K562 treated with DMSO at 1 percent for 48 hours (cell line): ENCODE measurements around the gene APOBEC2. TPM values are rescaled to one million over a fixed set of nuclear protein-coding genes. Genes with fewer than 3 reads are reported as not detected.

Source experiments
- total RNA-seq: library from RNA; unstranded; fragments of 300-600 nt; gene quantifications from 2 replicates; pipeline ENCODE4 v1.2.3, GENCODE V29; 2022; ENCODE audit warnings: low replicate concordance; ENCODE audit errors: extremely low read depth

Gene APOBEC2
- total RNA-seq: not detected in 2 replicates

DNA sequence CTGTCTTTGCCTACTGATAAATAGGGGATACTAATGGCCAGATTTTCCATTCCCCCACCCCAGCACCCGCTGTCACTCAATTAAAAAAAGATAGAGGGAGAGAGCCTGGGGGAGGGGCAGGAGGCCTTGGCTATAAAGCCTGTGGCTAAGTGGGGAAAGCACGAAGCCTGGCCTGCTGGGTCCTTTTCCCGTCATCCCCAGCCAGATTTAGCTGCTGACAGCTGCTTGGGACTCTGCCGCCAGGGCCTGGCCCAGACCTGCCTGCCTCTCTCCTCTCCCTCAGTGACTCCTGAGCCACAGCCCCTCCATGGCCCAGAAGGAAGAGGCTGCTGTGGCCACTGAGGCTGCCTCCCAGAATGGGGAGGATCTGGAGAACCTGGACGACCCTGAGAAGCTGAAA lies at the start of gene APOBEC2:
Gene APOBEC2 (plus strand): TSS at position 162 of the 400 bp plus-strand sequence. CDS start 146 bp downstream, at position 308.

DNA sequence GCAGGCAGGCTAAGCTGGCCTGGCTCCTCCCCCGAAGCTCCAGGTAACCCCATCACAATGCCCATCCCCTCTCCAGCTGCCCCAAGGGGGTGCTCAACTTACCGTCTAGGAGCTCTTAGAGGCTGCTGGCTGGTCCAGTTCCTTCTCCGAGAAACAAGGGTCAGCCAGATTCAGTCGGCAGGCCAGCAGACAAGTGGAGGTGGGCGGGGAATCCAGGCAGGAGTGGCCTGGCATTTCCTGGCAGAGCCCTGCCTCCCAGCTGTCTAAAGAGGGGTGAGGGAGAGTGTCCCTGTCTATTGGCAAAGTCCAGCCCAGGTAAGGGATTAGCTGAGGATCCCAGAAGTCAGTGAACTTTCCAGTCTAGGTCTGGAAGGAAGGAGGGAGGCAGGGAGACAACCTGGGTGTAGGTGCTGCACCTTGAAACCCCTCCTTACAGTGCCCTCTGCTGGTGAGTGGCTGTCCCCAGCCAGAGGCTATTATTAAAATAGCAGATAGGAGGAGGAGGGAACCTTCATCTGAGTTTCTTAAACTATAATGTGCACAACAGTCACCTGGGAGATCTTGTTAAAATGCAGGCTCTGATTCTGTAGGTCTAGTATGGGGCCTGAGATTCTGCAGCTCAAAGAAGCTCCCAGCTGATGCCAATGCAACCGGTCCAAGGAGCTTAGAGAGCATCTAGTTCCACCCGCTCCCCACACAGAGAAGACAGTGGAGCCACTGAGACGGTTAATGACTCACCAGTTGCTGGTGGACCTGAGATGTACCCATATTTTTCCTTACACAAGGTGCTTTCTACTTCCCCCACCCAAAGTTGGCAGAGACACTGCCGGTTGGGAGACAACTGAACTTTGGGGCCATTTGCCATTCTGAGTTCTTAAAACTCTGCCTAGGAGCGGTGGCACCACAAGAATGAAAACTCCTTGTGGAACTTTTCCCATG lies 13.7 kb upstream of the APOBEC2 start, which contains the start of gene UNC5CL:
Gene UNC5CL (minus strand): TSS at position 162 of the 939 bp plus-strand sequence. CDS start 4,147 bp downstream, outside the sequence.

GRCh38 chr6:41042226-41043055 lies 10.6 kb upstream of the APOBEC2 start, which contains the start of gene TSPO2:
TSS of gene TSPO2 (plus strand) at chr6:41042467. CDS start at chr6:41042986, 519 bp downstream.

DNA sequence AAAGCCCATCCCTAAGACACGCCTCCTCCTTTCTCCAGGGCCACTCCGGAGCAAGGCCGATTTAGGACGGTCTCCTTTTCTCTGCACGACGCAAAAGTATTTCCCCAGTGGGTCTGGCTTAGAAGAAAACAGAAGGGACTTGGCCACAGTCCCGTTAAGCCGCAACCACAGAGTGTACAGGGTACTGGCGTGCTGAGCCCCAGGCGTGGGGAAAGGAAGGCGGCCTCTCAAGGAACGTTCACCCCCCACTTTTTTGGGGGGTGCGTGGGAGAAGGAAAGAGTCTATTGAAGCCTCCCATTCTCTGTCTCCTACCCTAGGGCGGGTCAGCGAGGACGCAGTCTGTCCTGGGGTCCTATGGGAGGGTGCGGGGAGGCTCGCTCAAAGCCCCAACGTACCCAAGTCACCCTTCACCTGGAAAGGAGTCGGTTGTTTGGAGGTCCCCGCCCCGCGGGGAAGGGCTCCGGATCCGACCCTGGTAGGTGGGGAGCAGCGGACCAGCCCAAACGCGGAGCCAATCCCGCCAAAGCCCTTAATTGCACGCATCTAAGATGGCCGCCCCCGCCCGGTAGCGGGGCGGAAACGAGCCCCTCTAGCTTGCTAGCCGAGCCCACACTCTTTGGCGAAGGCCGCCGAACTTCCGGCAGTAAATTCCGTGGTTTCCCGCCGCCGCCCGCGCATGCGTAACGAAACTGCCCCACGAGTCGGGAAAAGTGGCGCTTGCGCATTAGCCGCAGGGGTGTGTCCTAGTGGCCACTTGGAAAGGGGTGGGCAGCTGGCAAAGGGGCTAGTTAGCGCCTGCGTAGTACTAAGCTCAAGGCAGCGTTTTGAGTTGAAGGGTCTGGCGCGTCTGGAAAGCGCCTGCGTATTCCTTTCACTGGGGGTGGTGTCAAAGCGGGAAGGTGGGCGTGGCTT lies 19.2 kb downstream of the APOBEC2 start, which contains the start of gene OARD1:
Gene OARD1 (minus strand): TSS at position 434 of the 913 bp plus-strand sequence. CDS start 722 bp downstream, outside the sequence.

GRCh38 chr6:41072836-41073202 lies 19.8 kb downstream of the APOBEC2 start, which contains the start of gene NFYA:
TSS of gene NFYA (plus strand) at chr6:41072974. CDS start at chr6:41079090, 6,116 bp downstream.

Other genes with a start within 250 kb of the APOBEC2 start
- gene UNC5CL, start 14.0 kb upstream of the APOBEC2 start, total RNA-seq: not detected in 2 replicates
- not detected in 2 replicates for gene TSPO2, start 10.7 kb upstream of the APOBEC2 start, total RNA-seq
- not detected in 2 replicates for gene OARD1, start 19.2 kb downstream of the APOBEC2 start, total RNA-seq
- gene NFYA, start 19.8 kb downstream of the APOBEC2 start, total RNA-seq: not detected in 2 replicates
- gene TREML1, start 101.1 kb downstream of the APOBEC2 start, total RNA-seq: not detected in 2 replicates
- not detected in 2 replicates for gene TREM2, start 109.9 kb downstream of the APOBEC2 start, total RNA-seq
- gene TREML2, start 147.9 kb downstream of the APOBEC2 start, total RNA-seq: not detected in 2 replicates
- gene TREML4, start 175.1 kb downstream of the APOBEC2 start, total RNA-seq: not detected in 2 replicates
- gene TREM1, start 233.5 kb downstream of the APOBEC2 start, total RNA-seq: not detected in 2 replicates